Measurements from ENCODE around the gene CFAP221.

Gene CFAP221

DNA sequence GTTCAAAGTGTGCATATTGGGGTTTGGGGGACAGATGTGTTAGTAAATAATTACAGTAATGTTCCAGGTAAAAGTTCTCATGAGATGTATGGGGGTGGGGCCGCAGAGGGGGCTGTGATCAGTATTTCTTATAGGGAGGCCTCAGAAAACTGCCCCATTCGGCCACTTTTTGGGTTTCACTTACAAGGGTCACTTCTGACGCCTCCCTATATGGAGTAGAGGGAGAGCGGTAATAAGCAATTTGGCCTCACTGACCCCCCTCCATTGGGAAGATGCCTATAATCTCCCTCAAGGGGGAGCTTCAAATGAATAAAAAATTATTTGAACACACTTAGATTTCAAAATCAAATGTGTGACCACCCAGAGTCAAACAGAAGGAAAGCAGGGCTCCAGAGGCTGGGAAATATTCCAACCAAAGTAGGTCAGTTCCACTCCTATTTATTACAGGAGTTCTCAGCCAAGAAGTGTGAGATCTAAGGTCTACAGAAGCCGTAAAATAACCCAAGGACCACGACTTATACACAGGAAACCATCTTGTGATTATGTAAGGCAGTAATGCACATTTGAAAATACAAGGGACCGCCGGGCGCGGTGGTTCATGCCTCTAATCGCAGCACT, 22.7 kb upstream of the CFAP221 start:
- DNase-seq (ENCODE audit: low spot score) = no peak
- in situ Hi-C loops (cut with MboI; ENCODE audit: low pct_unique_long_range_greater_than_20kb, low sequenced_read_pairs, unreplicated experiment) = no loop called here
- TF ChIP-seq, protein P1, sequence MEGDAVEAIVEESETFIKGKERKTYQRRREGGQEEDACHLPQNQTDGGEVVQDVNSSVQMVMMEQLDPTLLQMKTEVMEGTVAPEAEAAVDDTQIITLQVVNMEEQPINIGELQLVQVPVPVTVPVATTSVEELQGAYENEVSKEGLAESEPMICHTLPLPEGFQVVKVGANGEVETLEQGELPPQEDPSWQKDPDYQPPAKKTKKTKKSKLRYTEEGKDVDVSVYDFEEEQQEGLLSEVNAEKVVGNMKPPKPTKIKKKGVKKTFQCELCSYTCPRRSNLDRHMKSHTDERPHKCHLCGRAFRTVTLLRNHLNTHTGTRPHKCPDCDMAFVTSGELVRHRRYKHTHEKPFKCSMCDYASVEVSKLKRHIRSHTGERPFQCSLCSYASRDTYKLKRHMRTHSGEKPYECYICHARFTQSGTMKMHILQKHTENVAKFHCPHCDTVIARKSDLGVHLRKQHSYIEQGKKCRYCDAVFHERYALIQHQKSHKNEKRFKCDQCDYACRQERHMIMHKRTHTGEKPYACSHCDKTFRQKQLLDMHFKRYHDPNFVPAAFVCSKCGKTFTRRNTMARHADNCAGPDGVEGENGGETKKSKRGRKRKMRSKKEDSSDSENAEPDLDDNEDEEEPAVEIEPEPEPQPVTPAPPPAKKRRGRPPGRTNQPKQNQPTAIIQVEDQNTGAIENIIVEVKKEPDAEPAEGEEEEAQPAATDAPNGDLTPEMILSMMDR (IDR thresholded peaks at IDR 0.05; ENCODE audit: extremely low read depth, insufficient read depth, missing control alignments) = no peak

DNA sequence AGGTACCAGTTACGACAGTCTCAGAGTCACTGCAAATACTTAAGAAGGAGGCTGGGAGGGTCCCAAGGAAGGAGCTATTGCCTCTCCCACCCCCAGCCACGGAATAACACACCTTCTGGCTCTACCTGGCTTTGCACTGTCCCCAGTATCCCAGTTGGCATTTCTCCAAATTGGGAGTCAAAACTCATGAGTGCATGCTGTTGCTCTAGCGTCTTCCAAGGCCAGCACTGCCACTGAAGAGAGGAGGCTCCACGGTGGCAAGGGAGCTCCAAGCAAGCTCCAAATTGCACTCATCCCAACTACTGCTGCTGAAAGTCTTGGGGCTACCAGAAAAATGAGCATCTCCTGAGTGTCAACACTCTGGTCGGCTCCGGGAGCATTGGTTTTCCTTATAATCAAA, 21.6 kb upstream of the CFAP221 start:
- DNase-seq (ENCODE audit: low spot score) = no peak
- TF ChIP-seq, protein P1 (IDR thresholded peaks at IDR 0.05; ENCODE audit: extremely low read depth, insufficient read depth, missing control alignments) = no peak
- in situ Hi-C loops (cut with MboI; ENCODE audit: low pct_unique_long_range_greater_than_20kb, low sequenced_read_pairs, unreplicated experiment) = no loop called here

DNA sequence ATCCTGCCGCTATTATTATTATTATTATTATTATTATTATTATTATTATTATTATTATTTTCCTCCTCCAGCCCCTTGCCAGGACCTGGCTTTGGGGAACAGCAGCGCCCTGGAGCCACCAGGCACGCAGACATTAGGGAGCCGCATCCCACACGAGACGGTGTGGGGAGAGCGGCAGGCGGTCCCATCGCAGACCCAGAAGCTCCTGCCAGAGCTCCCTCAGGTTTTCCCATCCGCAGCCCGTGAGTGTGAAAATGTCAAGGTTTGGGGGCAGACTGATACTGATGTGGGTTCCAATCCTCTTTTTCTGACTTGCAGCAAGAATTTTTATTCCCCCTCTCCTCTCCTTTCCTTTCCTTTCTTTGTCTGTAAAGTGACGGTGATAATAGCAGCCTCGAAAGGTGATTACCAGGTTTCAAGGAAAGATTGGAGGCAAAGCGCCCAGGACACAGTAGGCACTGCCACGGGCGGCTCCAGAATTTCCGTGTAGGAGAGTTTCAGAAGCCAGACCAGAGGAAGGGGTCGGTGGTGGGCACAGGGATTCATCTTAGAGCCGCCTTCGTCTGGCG, 20.8 kb upstream of the CFAP221 start:
- in situ Hi-C loops (cut with MboI; ENCODE audit: low pct_unique_long_range_greater_than_20kb, low sequenced_read_pairs, unreplicated experiment) = no loop called here
- DNase-seq (ENCODE audit: low spot score) = no peak
- TF ChIP-seq, protein P1 (IDR thresholded peaks at IDR 0.05; ENCODE audit: extremely low read depth, insufficient read depth, missing control alignments) = no peak

DNA sequence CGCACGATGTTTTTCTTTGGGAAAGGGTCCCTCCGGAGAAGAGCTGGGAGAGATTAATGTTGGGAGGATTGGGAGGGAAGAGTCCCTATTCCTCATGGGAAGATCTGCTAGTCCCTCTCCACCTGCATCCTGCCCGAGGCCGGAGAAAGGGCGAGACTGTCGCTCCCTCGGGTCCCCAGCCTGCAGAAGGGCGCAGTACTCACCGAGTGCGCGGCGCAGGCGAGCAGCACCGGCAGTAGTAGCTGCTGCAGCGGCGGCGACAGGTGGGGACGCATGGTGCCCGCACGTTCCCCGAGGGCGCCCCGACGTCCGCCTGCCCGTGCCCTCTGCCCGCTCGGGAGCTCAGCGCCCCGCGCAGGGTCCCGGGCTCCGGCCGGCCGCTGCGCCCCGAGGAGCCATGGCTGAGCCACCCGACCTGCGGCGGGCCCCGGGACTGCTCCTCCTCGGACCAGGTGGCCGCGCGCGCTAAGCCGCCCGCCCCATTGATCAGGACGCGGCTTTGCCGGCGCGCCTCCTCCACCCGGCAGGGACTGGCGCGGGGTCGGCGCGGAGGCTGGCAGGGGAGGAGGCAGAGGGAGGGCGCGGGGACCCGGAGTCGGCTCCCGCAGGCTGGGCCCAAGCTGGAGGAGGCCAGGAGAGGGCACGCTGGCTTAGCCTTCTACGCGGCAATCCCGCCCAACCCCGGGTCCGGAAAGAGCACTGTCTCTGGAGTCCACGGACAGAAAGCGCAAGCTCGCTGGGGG, 20.1 kb upstream of the CFAP221 start, which contains the start of gene SCTR:
Gene SCTR (minus strand): TSS at position 532 of the 743 bp plus-strand sequence. CDS start 257 bp downstream, at position 275.
- in situ Hi-C loops (cut with MboI; ENCODE audit: low pct_unique_long_range_greater_than_20kb, low sequenced_read_pairs, unreplicated experiment) = no loop called here

DNA sequence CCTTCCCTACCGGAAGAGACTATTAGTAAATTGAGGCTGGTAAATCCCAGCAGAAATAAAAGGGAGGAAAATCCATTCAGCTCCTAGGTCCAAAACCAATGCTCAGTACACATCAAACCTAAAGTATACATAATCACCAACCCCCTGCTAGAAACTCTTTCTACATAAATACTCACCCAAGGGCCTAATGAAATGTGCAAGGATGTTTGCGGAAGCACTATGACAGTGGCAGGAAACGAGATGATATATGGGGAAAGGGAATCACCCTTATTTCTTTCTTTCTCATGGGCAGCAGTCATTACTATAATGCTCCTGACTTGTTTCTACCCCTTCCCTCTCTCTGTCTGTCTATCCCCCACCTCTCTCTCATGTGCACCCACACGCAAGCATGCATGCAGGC, 18.6 kb upstream of the CFAP221 start:
- TF ChIP-seq, protein P1 (IDR thresholded peaks at IDR 0.05; ENCODE audit: extremely low read depth, insufficient read depth, missing control alignments) = no peak
- in situ Hi-C loops (cut with MboI; ENCODE audit: low pct_unique_long_range_greater_than_20kb, low sequenced_read_pairs, unreplicated experiment) = no loop called here
- no peak for DNase-seq (ENCODE audit: low spot score)

More for the DNA sequence above, 20.1 kb upstream of the CFAP221 start, which contains the start of gene SCTR:
- DNase-seq (ENCODE audit: low spot score) = no peak
- TF ChIP-seq, protein P1 (IDR thresholded peaks at IDR 0.05; ENCODE audit: extremely low read depth, insufficient read depth, missing control alignments) = no peak

DNA sequence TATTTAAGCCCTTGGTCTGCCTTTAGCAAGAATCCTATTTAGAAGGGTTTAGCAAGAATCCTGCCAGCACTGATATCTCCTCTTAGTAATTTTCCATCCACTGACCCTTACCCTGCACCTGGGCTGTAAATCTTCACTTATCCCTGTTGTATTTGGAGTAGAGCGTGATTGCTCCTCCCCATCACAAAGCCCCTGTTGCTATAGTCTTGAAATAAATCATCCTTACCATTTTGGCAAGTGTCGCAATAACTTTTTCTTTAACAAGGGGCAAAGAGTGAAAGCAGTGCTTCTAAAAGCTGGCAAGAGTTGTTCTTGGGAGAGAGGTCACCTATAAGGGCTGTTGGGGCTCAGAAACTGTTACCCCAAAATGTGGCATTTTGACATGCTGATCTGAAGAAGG, 16.2 kb upstream of the CFAP221 start:
- TF ChIP-seq, protein P1 (IDR thresholded peaks at IDR 0.05; ENCODE audit: extremely low read depth, insufficient read depth, missing control alignments) = no peak
- in situ Hi-C loops (cut with MboI; ENCODE audit: low pct_unique_long_range_greater_than_20kb, low sequenced_read_pairs, unreplicated experiment) = no loop called here

More for the DNA sequence above, 16.2 kb upstream of the CFAP221 start:
- DNase-seq (ENCODE audit: low spot score) = no peak

Data from GM13977 (cell line).